ENCODE measurements around the gene MEI4.

- TF ChIP-seq POLR2AphosphoS5 (IDR thresholded peaks at IDR 0.05; ENCODE audit: low read depth) (no peak), SPI1 (IDR thresholded peaks at IDR 0.05; ENCODE audit: borderline replicate concordance, low read depth) (no peak), GABPA (IDR thresholded peaks at IDR 0.05; ENCODE audit: low read depth) (no peak)
- TF ChIP-seq, protein P1, sequence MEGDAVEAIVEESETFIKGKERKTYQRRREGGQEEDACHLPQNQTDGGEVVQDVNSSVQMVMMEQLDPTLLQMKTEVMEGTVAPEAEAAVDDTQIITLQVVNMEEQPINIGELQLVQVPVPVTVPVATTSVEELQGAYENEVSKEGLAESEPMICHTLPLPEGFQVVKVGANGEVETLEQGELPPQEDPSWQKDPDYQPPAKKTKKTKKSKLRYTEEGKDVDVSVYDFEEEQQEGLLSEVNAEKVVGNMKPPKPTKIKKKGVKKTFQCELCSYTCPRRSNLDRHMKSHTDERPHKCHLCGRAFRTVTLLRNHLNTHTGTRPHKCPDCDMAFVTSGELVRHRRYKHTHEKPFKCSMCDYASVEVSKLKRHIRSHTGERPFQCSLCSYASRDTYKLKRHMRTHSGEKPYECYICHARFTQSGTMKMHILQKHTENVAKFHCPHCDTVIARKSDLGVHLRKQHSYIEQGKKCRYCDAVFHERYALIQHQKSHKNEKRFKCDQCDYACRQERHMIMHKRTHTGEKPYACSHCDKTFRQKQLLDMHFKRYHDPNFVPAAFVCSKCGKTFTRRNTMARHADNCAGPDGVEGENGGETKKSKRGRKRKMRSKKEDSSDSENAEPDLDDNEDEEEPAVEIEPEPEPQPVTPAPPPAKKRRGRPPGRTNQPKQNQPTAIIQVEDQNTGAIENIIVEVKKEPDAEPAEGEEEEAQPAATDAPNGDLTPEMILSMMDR (IDR thresholded peaks at IDR 0.05; ENCODE audit: insufficient read depth, low read length) = no peak
- TF ChIP-seq, protein P2, sequence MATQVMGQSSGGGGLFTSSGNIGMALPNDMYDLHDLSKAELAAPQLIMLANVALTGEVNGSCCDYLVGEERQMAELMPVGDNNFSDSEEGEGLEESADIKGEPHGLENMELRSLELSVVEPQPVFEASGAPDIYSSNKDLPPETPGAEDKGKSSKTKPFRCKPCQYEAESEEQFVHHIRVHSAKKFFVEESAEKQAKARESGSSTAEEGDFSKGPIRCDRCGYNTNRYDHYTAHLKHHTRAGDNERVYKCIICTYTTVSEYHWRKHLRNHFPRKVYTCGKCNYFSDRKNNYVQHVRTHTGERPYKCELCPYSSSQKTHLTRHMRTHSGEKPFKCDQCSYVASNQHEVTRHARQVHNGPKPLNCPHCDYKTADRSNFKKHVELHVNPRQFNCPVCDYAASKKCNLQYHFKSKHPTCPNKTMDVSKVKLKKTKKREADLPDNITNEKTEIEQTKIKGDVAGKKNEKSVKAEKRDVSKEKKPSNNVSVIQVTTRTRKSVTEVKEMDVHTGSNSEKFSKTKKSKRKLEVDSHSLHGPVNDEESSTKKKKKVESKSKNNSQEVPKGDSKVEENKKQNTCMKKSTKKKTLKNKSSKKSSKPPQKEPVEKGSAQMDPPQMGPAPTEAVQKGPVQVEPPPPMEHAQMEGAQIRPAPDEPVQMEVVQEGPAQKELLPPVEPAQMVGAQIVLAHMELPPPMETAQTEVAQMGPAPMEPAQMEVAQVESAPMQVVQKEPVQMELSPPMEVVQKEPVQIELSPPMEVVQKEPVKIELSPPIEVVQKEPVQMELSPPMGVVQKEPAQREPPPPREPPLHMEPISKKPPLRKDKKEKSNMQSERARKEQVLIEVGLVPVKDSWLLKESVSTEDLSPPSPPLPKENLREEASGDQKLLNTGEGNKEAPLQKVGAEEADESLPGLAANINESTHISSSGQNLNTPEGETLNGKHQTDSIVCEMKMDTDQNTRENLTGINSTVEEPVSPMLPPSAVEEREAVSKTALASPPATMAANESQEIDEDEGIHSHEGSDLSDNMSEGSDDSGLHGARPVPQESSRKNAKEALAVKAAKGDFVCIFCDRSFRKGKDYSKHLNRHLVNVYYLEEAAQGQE (IDR thresholded peaks at IDR 0.05; ENCODE audit: insufficient replicate concordance, low read depth) = no peak
These were observed 309.2 kb downstream of the MEI4 start for GRCh38 chr6:77962070-77962469.
